Hindlimb muscle (tissue), 1 donor: ENCODE results near the gene TRDN. TPM values are rescaled to one million over a fixed set of nuclear protein-coding genes. Genes with fewer than 3 reads are reported as not detected.

Experiments used
- DNase-seq: peaks from one replicate; pipeline ENCODE4 v3.0.0-alpha.2; 2013
- polyA plus RNA-seq: library from polyadenylated mRNA; unstranded; fragments of 120-200 nt; gene quantifications from one replicate; pipeline ENCODE4 v1.2.1, GENCODE V29; 2013; ENCODE audit not compliant: insufficient read length

TRDN gene
- 189 TPM for polyA plus RNA-seq

- no peak for DNase-seq
These were observed at the start of gene TRDN for GRCh38 chr6:123636782-123637181. TSS of gene TRDN (minus strand) at chr6:123636950. CDS start at chr6:123636775, 175 bp downstream.

DNA sequence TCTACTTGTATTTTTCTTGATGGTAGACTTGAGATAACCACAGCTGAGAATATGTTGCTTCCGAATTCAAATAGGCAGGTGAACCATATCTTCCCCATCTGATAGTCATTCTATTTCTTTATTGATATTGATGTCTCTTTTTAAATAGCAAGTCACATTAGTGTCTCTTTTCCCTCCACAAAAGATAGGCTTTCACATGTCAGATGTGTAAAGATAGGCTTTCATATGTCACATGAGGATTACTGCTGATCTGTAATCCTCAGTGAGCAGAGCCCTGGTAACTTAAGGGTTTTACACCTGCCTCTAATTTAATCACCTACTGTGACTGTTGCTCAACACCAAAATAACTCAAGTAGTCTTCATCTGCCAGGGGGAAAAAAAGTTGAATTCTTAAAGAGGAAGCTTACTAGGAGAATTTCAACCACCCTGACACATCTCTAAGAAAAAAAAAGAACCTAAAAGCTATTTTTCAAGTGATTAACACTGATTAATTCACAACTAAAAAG, 45.3 kb upstream of the TRDN start:
- DNase-seq = no peak

GRCh38 chr6:123677897-123678296, 41.1 kb upstream of the TRDN start:
- DNase-seq = no peak

DNA sequence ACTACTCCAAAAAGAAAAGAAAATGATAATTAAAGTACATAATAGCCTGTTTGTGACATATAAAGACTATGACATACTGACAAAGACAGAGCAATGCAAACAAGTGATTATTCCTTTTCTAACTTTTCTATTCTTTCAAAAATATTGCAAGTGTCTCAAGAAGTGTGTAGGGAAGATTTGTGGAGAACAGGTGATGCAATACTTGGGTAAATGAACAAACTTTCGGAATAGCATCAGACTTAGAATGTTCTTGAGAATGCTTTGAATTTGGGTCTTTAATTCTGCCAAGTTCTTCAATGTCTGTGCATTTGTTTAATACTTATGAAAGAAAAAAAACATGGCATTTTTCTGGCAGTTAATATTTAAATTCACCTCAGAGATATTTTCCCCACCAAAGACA, 40.0 kb upstream of the TRDN start:
- DNase-seq = no peak

DNA sequence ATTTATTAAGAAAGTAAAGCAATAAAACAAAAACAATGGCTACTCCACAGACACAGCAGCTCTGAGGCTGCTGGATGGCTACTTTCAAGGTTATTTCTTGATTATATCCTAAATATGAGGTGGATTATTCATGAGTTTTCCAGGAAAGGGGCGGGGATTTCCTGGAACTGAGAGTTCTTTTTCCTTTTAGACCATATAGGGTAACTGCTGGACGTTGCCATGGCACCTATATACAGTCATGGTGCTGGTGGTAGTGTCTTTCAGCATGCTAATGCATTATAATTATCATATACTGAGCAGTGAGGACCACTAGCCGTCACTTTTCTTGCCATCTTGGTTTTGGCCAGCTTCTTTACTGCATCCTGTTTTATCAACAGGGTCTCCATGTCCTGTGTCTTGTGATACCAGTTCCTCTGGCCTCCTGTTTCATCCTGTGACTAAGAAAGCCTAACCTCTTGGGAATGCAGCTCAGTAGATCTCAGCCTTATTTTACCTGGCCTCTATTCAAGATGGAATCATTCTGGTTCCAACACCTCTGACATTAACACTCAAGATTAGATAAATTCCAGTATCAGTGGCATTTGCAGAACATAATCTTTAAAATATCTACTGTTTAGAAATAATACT, 32.3 kb upstream of the TRDN start:
- no peak for DNase-seq

DNA sequence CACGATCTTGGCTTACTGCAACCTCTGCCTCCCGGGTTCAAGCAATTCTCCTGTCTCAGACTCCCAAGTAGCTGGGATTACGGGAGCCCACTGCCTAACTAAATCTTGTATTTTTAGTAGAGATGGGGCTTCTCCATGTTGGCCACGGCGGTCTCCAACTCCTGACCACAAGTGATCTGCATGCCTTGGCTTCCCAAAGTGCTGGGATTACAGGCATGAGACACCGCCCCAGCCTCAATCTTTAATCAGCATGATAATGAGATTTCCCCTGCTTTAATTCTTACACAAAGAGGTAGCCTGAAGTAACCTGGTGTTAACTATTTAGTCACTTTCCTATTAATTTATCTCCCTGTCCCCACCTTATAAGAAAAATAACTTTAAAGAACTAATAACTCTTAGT, 31.3 kb upstream of the TRDN start:
- DNase-seq = no peak

DNA sequence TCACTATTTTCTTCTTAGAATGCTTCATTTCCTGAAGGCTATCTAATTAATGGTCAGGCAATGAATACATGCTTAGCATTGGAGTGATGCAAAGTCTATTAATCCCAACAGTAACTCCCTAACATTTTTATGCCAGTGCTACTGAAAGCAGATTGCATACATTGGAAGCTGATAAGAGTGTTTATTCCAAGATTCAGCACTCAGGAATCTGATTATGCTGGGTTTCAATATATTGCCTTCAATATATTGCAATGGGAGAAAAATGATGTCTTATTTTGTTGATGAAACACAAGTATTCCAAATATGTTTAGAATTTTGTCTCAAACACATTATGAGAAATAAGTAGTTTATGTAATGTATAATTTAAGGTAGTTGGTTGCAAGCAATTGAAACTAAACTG, 26.7 kb upstream of the TRDN start:
- DNase-seq = no peak

GRCh38 chr6:123662757-123663156, 26.0 kb upstream of the TRDN start:
- no peak for DNase-seq

GRCh38 chr6:123661105-123661891, 24.5 kb upstream of the TRDN start:
- no peak for DNase-seq

GRCh38 chr6:123659960-123660748, 23.4 kb upstream of the TRDN start:
- DNase-seq = no peak

DNA sequence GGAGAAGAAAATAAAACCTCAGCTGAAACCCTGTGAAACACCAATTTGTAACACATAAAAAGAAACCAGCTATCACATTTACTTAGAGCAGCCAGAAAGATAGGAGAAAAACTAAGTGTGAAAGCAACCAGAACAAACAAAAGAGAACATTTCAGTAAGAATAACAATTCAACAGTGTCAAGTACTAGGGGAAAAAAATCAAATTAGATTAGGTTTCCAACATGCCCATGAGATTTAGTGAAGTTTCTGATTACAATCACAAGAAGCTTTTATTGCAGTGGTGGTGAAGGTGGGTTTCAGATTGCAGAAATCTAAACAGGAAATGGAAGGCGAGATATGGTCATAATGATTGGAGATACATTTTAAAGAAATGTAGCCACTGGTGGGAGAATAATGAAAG, 22.1 kb upstream of the TRDN start:
- no peak for DNase-seq

DNA sequence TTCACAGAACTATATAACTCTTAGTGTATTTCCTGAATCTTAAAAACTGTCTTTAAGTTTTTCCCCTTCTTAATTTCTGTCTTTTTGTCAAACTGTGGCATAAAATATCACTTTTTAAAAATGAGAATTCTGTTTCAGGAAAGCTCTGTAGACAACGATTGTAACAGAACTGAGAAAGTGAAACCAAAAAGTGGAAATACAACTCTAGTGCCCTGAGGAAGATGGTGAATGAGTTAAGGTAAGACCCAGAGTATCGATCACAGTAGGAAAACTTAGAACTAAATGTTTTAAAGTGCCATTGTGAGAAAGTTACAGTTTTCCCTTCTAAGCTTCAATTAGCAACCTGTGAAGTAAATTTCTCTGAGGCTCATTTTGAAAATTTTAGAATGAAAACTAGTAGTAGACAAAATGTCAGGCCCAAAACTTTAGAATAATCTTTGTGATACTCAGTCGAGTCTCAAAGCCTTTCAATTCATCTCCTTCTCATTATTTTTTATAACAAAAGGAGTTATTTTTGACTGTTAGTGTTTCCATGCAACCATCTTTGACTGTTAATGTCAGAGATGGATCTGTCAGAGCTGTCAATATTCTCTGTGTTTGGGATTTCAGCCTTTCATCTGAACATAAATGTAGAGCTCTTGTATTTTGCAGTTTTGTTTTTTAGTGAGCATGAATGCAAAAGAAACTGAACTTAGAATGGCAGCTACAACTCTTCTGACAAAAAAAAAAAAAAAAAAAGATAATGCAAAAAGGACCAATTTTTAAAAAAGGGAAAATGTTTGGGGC, 19.0 kb upstream of the TRDN start:
- DNase-seq = no peak

GRCh38 chr6:123648723-123649122, 12.0 kb upstream of the TRDN start:
- DNase-seq = no peak

- DNase-seq = no peak
These were observed 11.3 kb upstream of the TRDN start for GRCh38 chr6:123648020-123648580.

- DNase-seq = no peak
These were observed 4.7 kb upstream of the TRDN start for GRCh38 chr6:123641497-123641896.

DNA sequence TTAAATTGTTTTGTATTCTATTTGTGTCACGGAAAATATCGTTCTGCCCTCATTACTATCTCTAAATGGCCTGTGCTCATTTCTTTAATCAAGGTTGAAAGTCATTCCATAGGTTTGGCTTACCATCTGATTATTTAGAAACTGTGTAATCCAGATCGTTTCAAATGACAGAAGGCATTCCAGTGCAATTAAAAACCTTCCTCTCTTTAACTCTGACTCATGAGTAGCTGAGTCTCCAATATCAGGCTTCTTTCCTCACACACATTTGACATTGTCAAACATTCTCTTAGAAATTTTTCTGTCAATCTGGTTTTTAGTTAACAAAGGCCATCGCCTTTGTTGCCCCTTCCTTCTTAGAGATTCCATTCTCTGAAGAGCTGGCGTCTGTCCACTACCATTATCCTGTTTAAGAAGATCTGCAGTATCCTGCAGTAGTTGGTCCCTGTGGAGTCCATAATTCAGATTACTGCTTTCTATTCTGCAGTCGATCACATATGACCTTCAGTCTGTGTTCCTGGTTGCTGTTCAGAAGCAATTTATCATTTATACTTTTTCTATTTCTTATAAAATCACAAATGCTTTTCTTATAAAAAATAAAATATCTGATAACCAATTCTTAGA, 3.9 kb upstream of the TRDN start:
- DNase-seq = no peak

DNA sequence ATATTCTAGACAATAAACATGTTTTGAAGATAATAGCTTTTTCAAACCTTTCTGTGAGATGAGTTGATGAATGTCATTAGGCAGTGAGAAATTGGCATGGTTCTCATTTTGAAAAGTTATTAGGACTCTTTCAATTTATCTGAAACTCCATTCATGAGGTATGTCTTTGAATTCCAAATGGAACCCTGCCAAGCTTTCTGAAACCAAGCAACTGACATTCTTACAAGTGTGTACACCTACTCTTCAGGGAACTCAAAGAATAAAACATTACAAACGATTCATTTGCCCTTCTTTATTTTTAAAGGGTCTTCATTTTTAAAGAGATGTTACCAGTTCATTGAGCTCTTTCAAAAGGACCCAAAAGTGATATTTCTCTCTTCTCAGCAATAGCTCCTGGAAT, 2.1 kb upstream of the TRDN start:
- no peak for DNase-seq

DNA sequence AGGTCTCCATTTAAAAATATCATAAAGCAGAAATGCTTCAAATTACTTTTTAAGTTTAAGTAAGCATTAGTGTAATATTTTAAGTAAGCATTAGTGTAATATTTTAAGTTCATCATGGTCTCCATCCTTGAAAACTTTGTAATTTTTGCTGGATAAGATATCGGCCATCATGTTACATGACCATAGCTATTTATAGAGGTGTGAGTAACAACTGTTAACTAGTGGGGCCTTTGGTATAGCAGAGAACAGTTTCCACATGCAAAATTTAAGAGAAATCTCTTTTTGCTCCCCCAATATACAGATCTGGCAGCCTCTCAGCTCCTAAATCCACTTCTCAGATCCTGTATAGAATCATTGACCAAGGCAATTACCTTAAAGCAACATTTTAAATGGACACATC, 468 bp downstream of the TRDN start:
- DNase-seq = no peak

DNA sequence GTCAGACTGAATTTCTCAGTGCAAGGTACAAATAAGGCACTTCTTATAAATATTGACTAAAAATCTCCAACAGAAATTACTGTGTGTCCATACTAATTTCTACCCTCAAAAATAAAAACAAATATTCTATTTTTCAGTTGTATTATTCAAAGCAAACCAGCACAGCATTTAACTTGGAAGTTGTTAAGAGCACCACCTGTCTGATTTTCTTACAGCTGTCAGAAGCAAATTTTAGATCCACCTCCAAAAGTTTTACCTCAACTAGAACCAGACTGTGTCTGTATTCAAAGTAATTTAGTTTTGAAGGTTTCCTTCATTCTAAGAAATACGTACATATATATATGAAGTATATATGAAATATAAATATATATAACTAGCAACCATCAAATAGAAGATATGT, 1.2 kb downstream of the TRDN start:
- DNase-seq = no peak

DNA sequence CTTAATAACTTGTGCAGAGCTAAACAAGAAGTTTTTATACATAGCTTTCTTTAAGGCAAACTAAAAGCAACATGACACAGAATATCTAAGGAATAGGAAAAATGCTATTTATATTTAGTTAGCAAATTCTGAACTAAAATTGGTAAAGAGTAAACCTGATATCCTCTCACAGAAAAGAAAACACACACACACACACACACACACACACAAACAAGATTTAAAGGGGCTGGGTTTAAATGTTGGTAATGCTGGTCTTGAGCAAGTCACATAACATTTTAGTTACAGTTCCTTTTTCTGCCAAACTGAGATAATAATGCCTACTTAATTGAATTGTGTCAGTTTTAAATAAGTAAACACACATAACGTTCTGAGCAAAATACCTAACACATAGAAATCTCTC, 1.6 kb downstream of the TRDN start:
- DNase-seq = no peak

GRCh38 chr6:123632641-123633040, 4.1 kb downstream of the TRDN start:
- DNase-seq = no peak
